Psoas muscle (tissue), 8 donors: Measurements from ENCODE around the gene COL4A4. TPM values are rescaled to one million over a fixed set of nuclear protein-coding genes. Genes with fewer than 3 reads are reported as not detected.

ENCODE experiments used
- ATAC-seq, 4 donors: fragments of 200-7000 bp; cut with Tn5 transposase; one replicate each; pipeline ENCODE4 v1.9.1; 2020; ENCODE audit warnings: moderate library complexity in 3 of 4, mild to moderate bottlenecking in 2 of 4
- DNase-seq, 2 donors: peaks; one replicate each; pipeline ENCODE4 v3.0.0-alpha.2; 2020
- H3K27ac ChIP-seq: fragments of 200-600 bp; one replicate; pipeline ENCODE4 v1.8.0; 2022
- H3K27me3 ChIP-seq, 3 donors: fragments of 200-600 bp in 1 of 3; one replicate each; pipeline versions ENCODE4 v1.6.1 to v1.8.0; 2013 to 2022; ENCODE audit warnings: low read length in 2 of 3, mild to moderate bottlenecking in 2 of 3, moderate library complexity in 1 of 3; ENCODE audit not compliant: insufficient read depth in 3 of 3
- H3K36me3 ChIP-seq, 2 donors: fragments of 200-600 bp in 1 of 2; one replicate each; pipeline versions ENCODE4 v1.6.1 to v1.8.0; 2013 to 2022; ENCODE audit warnings: low read depth in 1 of 2, mild to moderate bottlenecking in 1 of 2, moderate library complexity in 1 of 2; ENCODE audit not compliant: insufficient read depth in 1 of 2
- H3K4me1 ChIP-seq: fragments of 200-600 bp; one replicate; pipeline ENCODE4 v1.8.0; 2022
- H3K4me3 ChIP-seq: fragments of 200-600 bp; one replicate; pipeline ENCODE4 v1.8.0; 2022; ENCODE audit warnings: mild to moderate bottlenecking
- H3K9me3 ChIP-seq: fragments of 200-600 bp; one replicate; pipeline ENCODE4 v1.8.0; 2022
- WGBS, 3 donors: extraction: QIAGEN DNeasy Blood & Tissue Kit; methylation state at CpG; one replicate each; pipeline versions ENCODE4 v1.1.6 to v1.1.7; 2013; 5-methylcytosine and 5-hydroxymethylcytosine counted together
- intact Hi-C, 2 donors: fragments of 100-400 bp; cut with DNase I; formaldehyde crosslinking; loops; one replicate each; pipeline versions ENCODE4 v1.11.0 to v1.14.2; 2022
- polyA plus RNA-seq, 3 donors: library from polyadenylated mRNA; stranded (reverse); fragments of 200-250 nt; gene quantifications; one replicate each; pipeline ENCODE4 v1.2.3, GENCODE V29; 2013
- total RNA-seq, 4 donors: library from RNA; stranded (reverse); fragmentation: NEBNext Ultra II Directional in 2 of 4; extraction: Animal tissue kit (Norgen Biotek cat#: 25700) in 2 of 4; gene quantifications; one replicate each; pipeline versions ENCODE4 v1.2.1 to v1.2.4, GENCODE V29; 2021 to 2023
- TF ChIP-seq, protein P1 (sequence below): fragments of 200-600 bp; IDR thresholded peaks from one replicate; pipeline ENCODE4 v1.8.0; 2022; ENCODE audit warnings: antibody characterized with exemption
- donor health status: healthy with polysubstance abuse.
- donor health status: DM: no; HTN: no; CAD: no; lungs with moderate emphysema.
- donor health status: Bipolar disorder and iron deficiency.
- donor health status: healthy.
- donor health status: DM: yes; HTN: yes; CAD: no.
- donor health status: DM: no; HTN: no; CAD: no.
- donor health status: DM: no; HTN: no; CAD: no.
- donor health status: DM: yes; HTN: yes; CAD: no.

COL4A4 gene
- total and polyA plus RNA-seq, 7 donors, result 1.7 to 16.0 (median 4.6) TPM

DNA sequence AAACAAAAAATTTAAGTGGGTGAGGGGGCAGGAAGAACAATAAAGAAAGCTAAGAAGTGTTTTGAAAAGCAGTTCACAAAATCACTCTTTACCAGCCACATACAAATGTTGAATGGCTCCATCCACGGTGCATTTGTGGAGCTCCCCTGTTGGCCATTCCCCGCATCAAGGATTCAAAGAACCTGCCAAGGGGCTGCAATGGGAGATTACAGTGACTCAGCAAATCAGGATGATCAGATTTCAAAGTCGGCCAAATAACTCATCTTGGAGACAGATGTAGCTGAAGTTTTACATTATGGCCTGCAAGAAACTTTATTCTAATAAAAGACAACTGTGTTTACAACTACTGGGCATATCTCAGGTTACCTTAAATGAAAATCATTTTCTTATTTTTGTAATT is 27.4 kb upstream of the COL4A4 start:
- H3K4me3 ChIP-seq, result peak overlapping the region; percentile 14
- H3K27ac ChIP-seq, result peak overlapping the region; percentile 92
- no peaks in the 10 kb centered on the region for H3K9me3 ChIP-seq
- intact Hi-C loops, result loop anchor here in 1 of 2 donors (2.0 kb wide), 1 partner anchor 27 kb away; the partner anchor contains the start of genes COL4A3 and COL4A4
- 13 to 28% (median 21%) methylated on average over 3 of the region's 3 CpGs for WGBS, 3 donors
- TF ChIP-seq, protein P1, sequence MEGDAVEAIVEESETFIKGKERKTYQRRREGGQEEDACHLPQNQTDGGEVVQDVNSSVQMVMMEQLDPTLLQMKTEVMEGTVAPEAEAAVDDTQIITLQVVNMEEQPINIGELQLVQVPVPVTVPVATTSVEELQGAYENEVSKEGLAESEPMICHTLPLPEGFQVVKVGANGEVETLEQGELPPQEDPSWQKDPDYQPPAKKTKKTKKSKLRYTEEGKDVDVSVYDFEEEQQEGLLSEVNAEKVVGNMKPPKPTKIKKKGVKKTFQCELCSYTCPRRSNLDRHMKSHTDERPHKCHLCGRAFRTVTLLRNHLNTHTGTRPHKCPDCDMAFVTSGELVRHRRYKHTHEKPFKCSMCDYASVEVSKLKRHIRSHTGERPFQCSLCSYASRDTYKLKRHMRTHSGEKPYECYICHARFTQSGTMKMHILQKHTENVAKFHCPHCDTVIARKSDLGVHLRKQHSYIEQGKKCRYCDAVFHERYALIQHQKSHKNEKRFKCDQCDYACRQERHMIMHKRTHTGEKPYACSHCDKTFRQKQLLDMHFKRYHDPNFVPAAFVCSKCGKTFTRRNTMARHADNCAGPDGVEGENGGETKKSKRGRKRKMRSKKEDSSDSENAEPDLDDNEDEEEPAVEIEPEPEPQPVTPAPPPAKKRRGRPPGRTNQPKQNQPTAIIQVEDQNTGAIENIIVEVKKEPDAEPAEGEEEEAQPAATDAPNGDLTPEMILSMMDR, result peak; percentile 35
- H3K36me3 ChIP-seq, result no peaks in the 10 kb centered on the region
- H3K27me3 ChIP-seq, result no peaks in the 10 kb centered on the region
- ATAC-seq, result peak; percentile 59 to 72 (median 69)
- peak in 1 of 2 donors; percentile 55 for DNase-seq
- peaks cover 56% of the 10 kb centered on the region for H3K4me1 ChIP-seq

DNA sequence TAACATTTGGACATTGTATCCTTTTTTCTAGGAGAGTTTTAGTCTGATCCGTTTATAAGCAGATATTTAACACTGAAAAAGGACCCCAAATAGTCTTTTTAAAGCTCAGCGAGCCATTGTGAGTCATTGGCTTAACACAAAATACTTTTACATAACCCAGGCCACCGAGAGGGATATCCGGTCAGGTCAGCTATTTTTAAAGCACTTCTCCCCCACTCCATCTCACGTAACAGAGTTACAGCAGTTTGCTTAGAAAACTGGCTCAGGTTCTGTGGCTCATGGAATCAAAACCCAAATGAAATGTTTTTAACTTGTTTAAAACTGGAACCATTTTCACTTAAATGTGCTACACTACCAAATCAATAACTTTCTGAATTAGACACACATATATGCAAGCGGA is 24.3 kb upstream of the COL4A4 start:
- no peaks in the 10 kb centered on the region for H3K27me3 ChIP-seq
- peak overlapping the region; percentile 92 for H3K27ac ChIP-seq
- peak overlapping the region; percentile 17 for H3K4me3 ChIP-seq
- H3K36me3 ChIP-seq, result no peaks in the 10 kb centered on the region
- peaks cover 60% of the 10 kb centered on the region for H3K4me1 ChIP-seq
- DNase-seq, result no peak
- TF ChIP-seq, protein P1, result no peak
- 11 to 25% (median 21%) methylated on average over 6 of the region's 6 CpGs for WGBS, 3 donors
- intact Hi-C loops, result loop anchor here in 1 of 2 donors (5.0 kb wide), 1 partner anchor 39 kb away; no protein-coding TSS in a partner anchor
- peak; percentile 86 to 91 (median 90) for ATAC-seq
- H3K9me3 ChIP-seq, result no peaks in the 10 kb centered on the region

DNA sequence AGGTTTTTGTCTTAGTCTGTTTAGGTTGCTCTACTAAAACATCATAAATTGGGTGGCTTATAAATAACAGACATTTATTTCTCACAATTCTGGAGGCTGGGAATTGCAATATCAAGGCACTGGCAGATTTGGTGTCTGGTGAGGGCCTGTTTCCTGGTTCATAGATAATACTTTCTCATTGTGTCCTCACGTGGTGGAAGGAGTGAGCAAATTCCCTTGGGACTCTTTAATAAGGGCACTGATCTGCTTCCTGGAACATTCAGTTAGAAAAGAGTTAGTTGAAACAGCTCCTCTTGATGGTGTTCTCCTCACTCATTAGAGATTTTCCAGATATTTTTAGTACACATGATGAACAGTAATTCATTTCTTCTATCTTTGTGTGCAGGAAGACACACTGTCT is 22.7 kb upstream of the COL4A4 start:
- DNase-seq, result no peak
- TF ChIP-seq, protein P1, result no peak
- H3K36me3 ChIP-seq, result no peaks in the 10 kb centered on the region
- peak overlapping the region; percentile 92 for H3K27ac ChIP-seq
- intact Hi-C loops, result loop anchor here in 1 of 2 donors (5.0 kb wide), 1 partner anchor 41 kb away; no protein-coding TSS in a partner anchor
- H3K9me3 ChIP-seq, result no peaks in the 10 kb centered on the region
- no peak for ATAC-seq
- H3K27me3 ChIP-seq, result no peaks in the 10 kb centered on the region
- peaks cover 52% of the 10 kb centered on the region for H3K4me1 ChIP-seq
- whole genome bisulfite sequencing, 3 donors, result 5 to 23% (median 6%) methylated on average over 1 of the region's 1 CpG
- H3K4me3 ChIP-seq, result no peak overlapping the region

DNA sequence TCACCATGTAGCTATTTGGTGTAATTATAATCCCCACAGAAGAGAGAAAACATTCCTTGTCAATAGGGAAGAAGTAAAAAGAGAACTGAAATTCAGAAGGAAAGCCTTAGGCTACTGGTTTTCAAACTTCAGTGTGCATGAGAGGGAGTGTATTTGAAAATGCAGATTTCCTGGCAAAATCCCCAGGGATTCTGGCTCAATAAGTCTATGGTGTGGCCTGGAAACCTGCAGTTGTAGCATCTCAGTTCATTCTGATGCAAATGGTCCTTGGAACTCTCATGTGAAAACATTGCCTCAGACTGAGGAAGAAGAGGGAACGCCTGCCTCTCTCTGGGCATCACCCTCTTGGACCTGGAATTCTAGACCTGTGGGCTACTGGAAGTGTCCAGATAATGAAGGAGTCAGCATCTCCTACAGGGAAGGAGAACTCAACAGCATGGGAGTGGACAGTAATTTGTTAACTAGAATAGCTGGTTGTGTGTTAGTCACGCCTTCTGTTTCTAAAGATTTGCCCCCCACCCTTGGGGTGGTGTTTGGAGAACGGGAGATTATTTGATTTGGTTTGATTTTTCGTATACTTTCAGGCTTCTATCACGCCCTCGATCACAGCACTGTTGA is 21.7 kb upstream of the COL4A4 start:
- 87 to 90% (median 88%) methylated on average over 6 of the region's 6 CpGs for WGBS, 3 donors
- Histone ChIP-seq H3K4me3 (no peak overlapping the region), H3K4me1 (peaks cover 47% of the 10 kb centered on the region), H3K27ac (peak overlapping the region; percentile 92), H3K36me3 (no peaks in the 10 kb centered on the region), H3K9me3 (no peaks in the 10 kb centered on the region), H3K27me3 (no peaks in the 10 kb centered on the region)
- intact Hi-C loops, result loop anchor here (2.0 to 5.0 kb wide), 2 partner anchors 19 to 42 kb away; no protein-coding TSS in a partner anchor
- TF ChIP-seq, protein P1, result no peak
- no peak for ATAC-seq
- no peak for DNase-seq
